AG04450 (cell line): ENCODE results near the gene TSPEAR. TPM values are rescaled to one million over a fixed set of nuclear protein-coding genes. Genes with fewer than 3 reads are reported as not detected.
"Not testable (repeated sequence)": the region's sequence is repeated elsewhere in the genome, so short reads cannot be mapped to it uniquely, and the experiment has no call there.

Source experiments
- CTCF ChIA-PET: fragments of 300-600, 350-600 bp; formaldehyde crosslinking; extraction: SDS; loops from one replicate; lab custom pipeline; 2022; ENCODE audit warnings: antibody characterized with exemption, inconsistent platforms; lab: Charles Lee
- POLR2A ChIA-PET: fragments of 350-600 bp; formaldehyde crosslinking; extraction: SDS; loops from one replicate; lab custom pipeline; 2021; ENCODE audit warnings: antibody characterized with exemption, inconsistent platforms; lab: Yijun Ruan, JAX
- DNase-seq: peaks from one replicate; pipeline ENCODE4 v3.0.0-alpha.2; 2011; ENCODE audit warnings: low read depth, low spot score
- H3K27ac ChIP-seq: one replicate; pipeline ENCODE4 v1.5.1; 2012; ENCODE audit warnings: low read depth, low read length, control low read depth
- H3K27me3 ChIP-seq: one replicate; pipeline ENCODE4 v1.6.0; 2012; ENCODE audit warnings: low read length; ENCODE audit not compliant: control insufficient read depth, insufficient read depth
- H3K4me3 ChIP-seq: 2 replicates; pipeline ENCODE4 v1.5.1; 2011; ENCODE audit warnings: mild to moderate bottlenecking, low read depth, low read length, control low read depth
- H3K9me3 ChIP-seq: 2 replicates; pipeline ENCODE4 v1.5.1; 2012; ENCODE audit warnings: low read length; ENCODE audit not compliant: control insufficient read depth, insufficient read depth
- polyA plus RNA-seq: library from polyadenylated mRNA; depleted of rRNA; stranded (reverse); fragments of >200 nt; gene quantifications from 2 replicates; pipeline ENCODE4 v1.2.3, GENCODE V29; 2011
- TF ChIP-seq, protein P1 (sequence below): IDR thresholded peaks from 2 replicates; pipeline ENCODE4 v1.5.1; 2011; ENCODE audit warnings: low read depth, low read length, control low read depth, inconsistent platforms

TSPEAR gene
- polyA plus RNA-seq, 1 experiment: not detected

DNA sequence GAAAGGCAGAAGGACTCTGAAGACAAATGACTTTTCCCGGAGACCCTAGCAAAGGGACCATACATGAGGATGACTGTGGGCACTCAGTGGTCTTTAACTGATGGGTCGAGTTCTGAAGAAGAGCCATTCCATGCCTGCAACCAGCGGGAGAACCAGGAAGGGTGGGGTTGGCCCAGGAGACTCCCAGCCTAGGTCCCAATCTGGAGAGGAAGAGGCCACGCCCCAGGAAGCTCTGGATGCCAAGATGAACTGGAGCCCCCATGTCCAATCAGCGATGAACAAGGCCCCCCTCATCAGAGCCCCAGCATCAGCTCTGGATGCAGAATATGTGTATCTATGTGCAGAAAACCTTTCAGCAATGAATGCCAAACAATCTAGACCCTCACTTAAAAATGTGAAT is 70.6 kb downstream of the TSPEAR start:
- no peak overlapping the region for H3K4me3 ChIP-seq
- CTCF ChIA-PET: no interaction called here
- H3K27me3 ChIP-seq: no peaks in the 10 kb centered on the region
- POLR2A ChIA-PET: no interaction called here
- no peak overlapping the region for H3K27ac ChIP-seq
- TF ChIP-seq, protein P1, sequence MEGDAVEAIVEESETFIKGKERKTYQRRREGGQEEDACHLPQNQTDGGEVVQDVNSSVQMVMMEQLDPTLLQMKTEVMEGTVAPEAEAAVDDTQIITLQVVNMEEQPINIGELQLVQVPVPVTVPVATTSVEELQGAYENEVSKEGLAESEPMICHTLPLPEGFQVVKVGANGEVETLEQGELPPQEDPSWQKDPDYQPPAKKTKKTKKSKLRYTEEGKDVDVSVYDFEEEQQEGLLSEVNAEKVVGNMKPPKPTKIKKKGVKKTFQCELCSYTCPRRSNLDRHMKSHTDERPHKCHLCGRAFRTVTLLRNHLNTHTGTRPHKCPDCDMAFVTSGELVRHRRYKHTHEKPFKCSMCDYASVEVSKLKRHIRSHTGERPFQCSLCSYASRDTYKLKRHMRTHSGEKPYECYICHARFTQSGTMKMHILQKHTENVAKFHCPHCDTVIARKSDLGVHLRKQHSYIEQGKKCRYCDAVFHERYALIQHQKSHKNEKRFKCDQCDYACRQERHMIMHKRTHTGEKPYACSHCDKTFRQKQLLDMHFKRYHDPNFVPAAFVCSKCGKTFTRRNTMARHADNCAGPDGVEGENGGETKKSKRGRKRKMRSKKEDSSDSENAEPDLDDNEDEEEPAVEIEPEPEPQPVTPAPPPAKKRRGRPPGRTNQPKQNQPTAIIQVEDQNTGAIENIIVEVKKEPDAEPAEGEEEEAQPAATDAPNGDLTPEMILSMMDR: no peak
- peaks cover 21% of the 10 kb centered on the region for H3K9me3 ChIP-seq
- no peak for DNase-seq

DNA sequence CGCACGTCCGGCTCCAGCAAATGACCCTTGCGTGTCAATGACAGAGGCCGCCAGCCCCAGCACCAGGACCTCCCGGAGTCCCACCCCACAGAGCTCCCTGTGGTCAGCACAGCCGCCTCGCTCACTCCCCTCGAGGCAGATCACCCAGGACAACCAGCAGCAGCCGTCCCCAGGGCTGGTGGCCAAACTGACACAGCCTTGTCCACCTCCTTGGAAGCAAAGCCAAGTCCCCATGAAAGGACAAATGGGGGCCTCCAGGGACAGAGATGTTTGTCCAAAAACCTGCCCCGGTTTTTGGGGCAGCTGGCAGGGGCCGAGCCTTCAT is 72.1 kb downstream of the TSPEAR start:
- DNase-seq: no peak
- Histone ChIP-seq H3K27me3 (no peaks in the 10 kb centered on the region), H3K9me3 (peaks cover 14% of the 10 kb centered on the region), H3K4me3 (no peak overlapping the region), H3K27ac (no peak overlapping the region)
- POLR2A ChIA-PET: no interaction called here
- CTCF ChIA-PET: no interaction called here
- TF ChIP-seq, protein P1: no peak

DNA sequence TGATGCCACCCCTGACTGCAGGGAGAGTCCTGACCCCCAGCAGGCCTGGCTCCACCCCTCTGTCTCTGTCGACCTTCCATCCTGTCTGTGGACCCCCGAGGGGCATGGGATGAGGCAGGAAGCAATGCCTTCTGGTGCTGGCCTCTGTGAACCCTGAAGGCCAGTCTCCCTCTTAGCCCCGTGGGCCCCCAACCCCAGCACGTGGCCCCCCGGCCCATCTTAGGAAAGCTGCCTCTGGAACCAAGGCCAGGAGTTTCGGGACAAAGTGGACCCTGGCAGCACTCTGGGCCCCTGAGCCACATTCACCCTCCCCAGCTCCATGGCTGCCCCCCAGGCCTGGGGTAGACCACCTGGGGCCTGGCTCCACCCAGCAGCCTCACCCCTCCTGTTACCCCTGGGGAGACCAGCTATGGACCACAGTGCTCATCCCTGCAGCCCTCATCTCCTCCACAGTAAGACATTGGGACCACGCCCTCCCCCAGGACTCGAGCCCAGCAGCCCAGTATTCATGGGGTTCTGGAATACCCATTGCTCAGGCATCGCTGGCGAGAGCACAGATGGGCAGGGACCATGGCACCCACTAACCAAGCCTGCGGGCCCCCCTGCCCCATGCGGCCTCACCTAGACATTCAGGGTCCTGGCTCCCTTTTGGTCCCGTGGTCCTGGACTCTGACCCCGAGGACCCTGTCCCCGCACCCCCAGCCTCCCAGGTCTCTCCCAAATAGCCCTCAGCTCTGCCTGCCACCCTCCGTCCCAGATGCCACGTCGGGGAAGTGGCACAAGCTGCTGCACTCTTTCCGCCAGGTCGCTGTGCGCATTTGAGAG is 72.7 kb downstream of the TSPEAR start:
- H3K27me3 ChIP-seq, DNase-seq, H3K4me3 ChIP-seq, POLR2A ChIA-PET, H3K9me3 ChIP-seq, H3K27ac ChIP-seq, CTCF ChIA-PET: not testable (repeated sequence)

DNA sequence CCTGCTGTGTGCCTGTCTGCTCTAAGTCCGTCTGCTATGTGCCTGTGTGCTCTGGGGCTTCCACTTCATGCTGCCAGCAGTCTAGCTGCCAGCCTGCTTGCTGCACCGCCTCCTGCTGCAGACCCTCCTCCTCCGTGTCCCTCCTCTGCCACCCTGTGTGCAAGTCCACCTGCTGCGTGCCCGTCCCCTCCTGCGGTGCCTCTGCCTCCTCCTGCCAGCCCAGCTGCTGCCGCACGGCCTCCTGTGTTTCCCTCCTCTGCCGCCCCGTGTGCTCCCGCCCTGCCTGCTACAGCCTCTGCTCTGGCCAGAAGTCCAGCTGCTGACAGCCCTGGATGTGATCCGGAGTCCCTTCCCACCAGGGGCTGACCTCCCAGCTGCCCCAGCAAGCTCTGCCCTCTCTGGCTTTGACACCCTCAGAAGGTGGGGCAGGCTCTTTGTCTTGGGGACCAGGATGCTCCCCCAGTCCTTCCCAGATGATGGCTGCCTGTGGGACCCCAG is 73.5 kb downstream of the TSPEAR start:
- POLR2A ChIA-PET, CTCF ChIA-PET, H3K4me3 ChIP-seq, H3K27ac ChIP-seq, H3K27me3 ChIP-seq, H3K9me3 ChIP-seq, DNase-seq: not testable (repeated sequence)

DNA sequence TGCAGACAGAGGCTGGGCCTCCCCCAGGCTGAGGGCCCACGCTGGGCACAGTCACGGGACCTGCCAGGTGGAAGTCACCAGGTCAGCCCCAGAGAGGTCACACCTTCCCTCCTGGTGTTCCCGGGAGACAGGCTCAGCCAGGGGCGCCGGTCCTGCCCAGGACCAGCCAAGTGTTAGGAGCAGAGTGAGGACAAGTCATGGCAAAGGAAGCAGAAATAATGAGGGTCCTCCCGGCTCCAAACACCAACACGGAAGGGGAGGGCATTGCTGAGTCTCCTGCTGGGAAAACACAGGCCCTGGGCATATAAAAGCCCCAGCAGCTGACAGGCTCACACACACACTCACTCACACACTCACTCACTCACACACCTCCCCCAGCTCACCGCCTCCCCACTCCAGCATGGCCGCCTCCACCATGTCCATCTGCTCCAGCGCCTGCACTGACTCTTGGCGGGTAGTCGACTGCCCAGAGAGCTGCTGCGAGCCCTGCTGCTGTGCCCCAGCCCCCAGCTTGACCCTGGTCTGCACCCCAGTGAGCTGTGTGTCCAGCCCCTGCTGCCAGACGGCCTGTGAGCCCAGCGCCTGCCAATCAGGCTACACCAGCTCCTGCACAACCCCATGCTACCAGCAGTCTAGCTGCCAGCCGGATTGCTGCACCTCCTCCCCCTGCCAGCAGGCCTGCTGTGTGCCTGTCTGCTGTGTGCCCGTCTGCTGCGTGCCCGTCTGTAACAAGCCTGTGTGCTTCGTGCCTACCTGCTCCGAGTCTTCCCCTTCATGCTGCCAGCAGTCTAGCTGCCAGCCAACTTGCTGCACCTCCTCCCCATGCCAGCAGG is 74.1 kb downstream of the TSPEAR start, which contains the start of gene KRTAP10-10:
TSS of gene KRTAP10-10 (plus strand) at position 339 of the 833 bp plus-strand sequence. CDS start at position 401, 62 bp downstream.
- CTCF ChIA-PET: no interaction called here
- Histone ChIP-seq H3K27me3 (peaks cover 1% of the 10 kb centered on the region), H3K9me3 (peaks cover 9% of the 10 kb centered on the region; the same call in 1 of the 2 replicates), H3K27ac (no peak within 1 kb of the TSS), H3K4me3 (no peak within 1 kb of the TSS)
- TF ChIP-seq, protein P1: no peak
- DNase-seq: no peak
- POLR2A ChIA-PET: no interaction called here
